CD4-positive, alpha-beta T cell treated with Interleukin-10 for 1 hour (primary cell): ENCODE data around the gene OSBPL1A.

Source experiments
- DNase-seq: peaks from one replicate; pipeline ENCODE4 v3.0.0-alpha.2; 2020

OSBPL1A gene

GRCh38 chr18:24262087-24262486, 135.5 kb downstream of the OSBPL1A start:
- DNase-seq, result no peak

DNA sequence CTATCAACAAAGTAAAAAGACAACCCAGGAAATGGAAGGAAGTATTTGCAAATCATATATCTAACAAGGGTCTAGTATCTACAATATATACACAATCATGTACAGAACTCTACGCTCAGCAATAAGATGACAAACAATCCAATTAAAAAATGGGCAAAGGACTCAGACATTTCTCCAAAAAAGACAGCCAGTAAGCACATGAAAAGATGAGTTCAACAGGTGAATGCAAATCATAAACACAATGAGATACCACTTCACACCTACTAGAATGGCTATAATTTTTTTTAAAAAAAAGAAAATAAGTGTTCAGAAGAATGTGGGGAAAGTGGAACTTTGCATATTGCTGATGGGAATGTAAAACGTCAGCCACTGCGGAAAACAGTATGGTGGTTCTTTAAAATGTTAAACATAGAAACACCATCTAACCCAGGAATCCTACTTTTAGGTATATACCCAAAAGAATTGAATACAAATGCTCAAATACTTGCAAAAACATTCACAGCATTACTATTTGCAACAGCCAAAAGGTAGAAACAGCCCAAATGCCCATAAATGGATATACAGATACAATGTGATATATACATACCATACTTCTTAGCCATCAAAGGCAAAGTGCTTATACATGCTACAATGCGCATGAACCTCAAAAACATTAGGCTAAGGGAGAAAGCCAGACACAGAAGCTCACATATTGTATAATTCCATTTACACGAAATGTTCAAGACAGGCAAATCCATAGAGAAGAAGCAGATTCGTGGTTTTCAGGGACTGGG, 137.6 kb downstream of the OSBPL1A start:
- no peak for DNase-seq

- no peak for DNase-seq
Measured at GRCh38 chr18:24254071-24254470, 143.6 kb downstream of the OSBPL1A start.

GRCh38 chr18:24249716-24250115, 147.9 kb downstream of the OSBPL1A start:
- DNase-seq, result no peak

DNA sequence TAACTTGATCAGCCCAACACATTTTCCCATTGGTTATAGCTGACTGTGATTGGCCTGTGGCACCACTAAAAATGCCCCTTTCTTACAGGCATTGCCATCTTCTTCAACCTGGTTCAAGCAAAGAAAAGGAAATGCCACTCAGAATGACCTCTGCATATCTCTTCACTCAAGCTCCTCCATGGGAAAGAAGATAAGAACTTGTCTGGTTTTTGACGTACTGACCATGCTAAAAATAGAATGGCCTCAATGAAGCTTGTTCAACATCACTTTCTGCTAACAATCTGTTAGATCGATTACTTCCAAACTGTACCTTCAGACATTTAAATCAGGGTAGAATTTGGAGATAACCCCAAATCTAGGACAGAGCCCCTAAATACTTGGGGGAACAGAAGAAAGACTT, 149.3 kb downstream of the OSBPL1A start:
- DNase-seq, result no peak

DNA sequence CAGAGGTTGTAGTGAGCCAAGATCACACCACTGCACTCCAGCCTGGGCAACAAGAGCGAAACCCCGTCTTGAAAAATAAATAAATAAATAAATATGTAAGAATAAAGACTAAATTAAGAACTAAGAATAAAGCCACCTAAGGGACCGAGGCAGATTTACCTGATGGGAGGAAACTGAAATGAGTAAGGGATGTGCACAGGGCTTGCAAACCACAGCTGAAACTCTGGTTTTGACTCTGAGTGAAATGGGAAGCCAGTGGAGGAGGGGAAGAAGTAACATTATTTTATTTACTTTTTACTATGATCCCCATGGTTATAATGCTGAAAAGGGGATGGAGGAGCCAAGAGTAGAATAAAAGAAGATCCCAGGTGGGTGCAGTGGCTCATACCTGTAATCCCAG, 151.5 kb downstream of the OSBPL1A start:
- no peak for DNase-seq

GRCh38 chr18:24244698-24245097, 152.9 kb downstream of the OSBPL1A start:
- DNase-seq, result no peak

DNA sequence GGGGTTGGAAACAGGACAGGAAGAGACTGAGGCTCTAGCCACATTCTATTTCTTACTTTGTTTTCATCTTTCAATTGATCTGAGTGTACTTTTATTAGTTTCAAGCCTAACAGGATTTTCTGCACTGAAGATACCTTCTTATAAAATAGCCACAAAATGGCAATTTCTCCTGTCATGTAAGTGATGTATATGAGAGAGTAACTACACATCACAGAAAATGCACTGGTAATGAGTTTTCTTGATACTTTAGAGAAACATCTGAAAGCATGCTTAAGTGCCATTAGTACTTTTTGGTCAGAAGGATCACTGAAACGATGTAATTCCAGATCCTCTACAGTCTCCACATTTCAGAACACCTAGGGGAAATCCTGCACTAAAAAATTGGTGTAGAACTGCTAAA, 153.9 kb downstream of the OSBPL1A start:
- no peak for DNase-seq

DNA sequence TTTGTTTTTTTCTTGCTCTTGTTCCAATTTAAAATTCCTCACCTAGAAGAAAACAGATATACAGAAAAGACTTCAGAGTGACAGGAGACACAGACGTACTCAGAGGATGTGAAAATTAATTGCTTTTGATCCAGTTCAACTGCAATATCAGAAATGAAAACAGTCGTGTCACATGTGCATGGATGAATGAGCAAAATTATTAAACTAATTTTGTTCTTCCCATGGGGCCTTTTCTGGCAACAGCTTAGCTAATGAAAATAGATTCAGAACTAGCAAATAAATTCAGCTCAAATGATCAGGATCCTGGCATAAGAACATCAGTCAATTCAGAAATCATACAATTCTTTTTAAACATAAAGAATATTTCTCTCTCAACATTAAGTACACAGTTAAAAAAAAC, 158.3 kb downstream of the OSBPL1A start:
- no peak for DNase-seq

GRCh38 chr18:24238387-24238786, 159.2 kb downstream of the OSBPL1A start:
- DNase-seq, result no peak

DNA sequence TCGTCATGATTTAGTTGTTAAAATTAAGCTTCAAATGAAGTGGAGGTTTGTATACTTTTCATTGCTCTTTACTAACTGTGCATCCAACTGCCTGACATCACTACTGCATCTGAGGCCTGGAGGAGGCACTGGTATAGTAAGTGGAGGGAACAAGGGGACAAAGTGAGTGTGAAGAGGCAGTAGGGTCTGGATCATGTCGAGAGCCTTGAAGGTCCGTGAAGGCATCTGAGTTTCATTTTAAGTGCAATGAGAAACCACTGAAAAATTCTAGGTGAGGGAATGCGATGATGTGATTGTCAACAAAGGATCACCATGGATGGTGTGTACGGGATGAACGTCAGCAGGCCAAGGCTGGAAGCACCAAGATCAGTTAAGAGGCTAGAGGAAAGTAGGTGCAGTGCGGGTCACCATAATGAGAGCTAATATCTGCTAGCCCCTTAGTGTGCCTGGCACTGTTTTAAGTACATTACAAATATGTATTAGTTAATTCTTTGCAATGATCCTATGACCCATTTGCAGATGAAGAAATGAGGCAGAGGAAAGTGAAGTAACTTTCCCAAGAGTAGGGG, 162.7 kb downstream of the OSBPL1A start:
- DNase-seq, result no peak

- DNase-seq, result no peak
Measured at GRCh38 chr18:24234330-24234729, 163.3 kb downstream of the OSBPL1A start.

GRCh38 chr18:24232800-24233199, 164.8 kb downstream of the OSBPL1A start:
- no peak for DNase-seq

DNA sequence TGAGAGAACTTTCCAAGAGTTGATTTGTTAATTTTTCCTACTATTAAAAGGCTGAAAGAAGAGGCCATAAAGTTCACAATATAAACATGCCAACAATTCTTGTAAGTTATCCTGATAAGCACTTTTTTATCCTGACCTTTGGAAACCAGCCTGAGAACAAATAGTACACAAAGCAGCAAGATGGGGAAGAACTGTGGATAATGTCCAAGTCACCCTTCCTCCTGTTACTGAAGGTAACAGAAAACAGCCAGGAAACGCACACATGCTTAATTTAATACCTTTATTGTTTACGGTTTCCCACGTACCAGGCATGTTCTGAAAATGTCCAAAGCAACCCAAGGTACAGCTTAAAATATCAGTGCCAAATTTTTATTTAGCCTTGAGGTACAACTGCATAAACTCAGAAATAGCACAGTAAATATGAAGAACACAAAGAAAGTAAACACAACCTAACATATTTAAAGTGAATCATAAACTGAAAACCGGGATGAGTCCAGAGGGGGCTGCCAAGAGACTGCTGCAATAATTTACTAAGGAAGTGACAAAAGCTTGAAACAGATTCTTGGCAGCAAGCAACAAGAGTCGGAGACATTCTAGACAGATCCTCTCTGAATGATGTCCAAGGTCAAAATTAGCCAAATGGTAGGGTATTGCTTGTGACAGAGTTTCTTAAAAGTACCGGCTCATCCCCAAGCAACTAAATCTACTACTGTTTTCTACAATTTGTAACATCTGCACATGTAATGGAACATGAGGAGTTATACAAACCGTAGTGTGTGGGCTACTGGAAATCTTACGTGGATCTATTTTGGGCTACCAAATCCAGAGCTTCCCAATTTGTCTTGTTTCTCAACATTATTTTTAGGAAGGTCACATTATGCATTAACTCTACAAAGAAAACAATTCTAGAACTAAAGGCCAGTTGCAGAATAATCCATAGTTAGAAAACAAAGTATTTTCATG, 165.6 kb downstream of the OSBPL1A start:
- no peak for DNase-seq

GRCh38 chr18:24230766-24231165, 166.9 kb downstream of the OSBPL1A start:
- DNase-seq, result no peak

DNA sequence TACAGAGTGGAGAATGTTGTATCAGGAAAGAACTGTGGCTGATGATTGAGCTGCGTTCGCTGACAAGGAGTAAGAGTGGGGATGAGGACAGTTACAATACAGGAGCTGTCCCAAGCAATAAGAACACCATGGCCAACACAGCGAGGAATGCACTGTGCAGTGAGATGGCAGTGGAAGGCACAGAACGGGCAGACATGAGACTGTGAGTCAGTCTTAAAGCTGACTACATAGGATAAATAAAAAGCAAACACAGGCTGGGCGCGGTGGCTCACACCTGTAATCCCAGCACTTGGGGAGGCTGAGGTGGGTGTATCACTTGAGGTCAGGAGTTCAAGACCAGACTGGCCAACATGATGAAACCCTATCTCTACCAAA, 169.0 kb downstream of the OSBPL1A start:
- DNase-seq, result no peak

DNA sequence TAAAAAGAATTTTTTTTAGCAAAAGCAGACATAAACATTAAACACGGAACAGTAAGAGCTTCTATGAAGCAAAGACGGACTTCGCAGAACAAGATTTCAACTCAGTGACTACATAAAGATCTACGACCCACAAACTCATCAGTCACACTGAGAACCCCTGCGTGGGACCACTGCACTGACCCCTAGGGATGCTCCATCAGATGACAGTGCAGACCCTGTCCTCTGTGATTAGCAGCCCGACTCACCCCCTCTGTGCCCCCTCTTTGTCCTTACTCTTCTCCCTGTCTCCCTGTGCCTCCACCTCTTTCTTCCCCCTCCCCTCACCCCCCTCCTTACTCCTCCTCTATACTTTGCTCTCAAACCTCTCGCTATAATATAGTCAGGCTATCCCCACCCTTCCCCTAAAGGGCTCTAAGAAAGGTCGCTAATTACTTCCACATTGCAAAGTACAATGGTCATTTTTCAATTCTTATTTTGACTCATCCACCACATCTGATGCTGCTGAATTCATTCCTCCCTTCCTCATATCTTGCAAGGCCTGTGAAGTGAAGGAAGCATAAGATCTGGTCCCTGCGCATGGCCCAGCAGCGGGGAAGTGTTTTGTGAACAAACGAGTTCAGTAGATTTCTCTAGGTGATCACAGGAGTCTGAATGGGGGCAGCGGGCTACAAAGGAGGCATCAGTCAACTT, 169.5 kb downstream of the OSBPL1A start:
- DNase-seq, result no peak

DNA sequence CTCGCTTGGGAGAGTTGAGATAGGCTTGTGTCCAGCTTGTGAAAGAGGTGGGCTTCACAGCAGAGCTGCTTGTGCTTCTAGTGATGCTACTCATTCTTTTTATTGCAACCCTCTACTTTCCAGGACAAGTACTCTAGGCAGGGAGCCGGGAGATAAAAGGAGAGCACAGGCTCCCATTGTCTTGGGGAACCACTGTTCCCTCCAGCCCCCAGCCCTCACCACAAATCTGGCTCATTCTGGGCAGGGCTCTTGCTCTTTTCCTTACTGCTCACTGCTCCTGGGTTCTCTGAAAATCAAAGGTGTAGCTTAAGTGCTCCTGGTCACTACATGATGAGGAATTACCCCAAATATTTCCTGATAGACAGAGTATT, 177.3 kb downstream of the OSBPL1A start:
- no peak for DNase-seq

- DNase-seq, result no peak
Measured at GRCh38 chr18:24219561-24220317, 177.9 kb downstream of the OSBPL1A start.

GRCh38 chr18:24214913-24215312, 182.7 kb downstream of the OSBPL1A start:
- DNase-seq, result no peak

DNA sequence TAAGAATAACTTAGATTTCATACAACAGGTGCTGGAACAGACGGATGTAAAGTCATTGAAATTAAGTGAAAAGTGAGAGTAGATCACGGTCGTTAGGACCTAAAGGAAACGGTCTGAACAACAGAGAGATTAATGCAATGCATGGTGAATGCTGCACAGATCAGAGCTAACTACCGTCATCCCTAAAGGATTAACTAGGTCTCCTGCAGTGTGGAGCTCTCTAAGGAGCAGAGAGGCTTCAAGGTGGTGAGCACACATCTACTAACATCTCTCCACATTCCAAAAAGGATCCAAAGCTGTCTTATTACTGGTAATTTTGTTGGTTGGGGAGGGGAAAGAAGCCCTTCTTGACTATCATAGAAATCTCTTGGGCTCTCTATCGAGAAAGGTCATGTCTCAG, 183.5 kb downstream of the OSBPL1A start:
- DNase-seq, result no peak

- no peak for DNase-seq
Measured at GRCh38 chr18:24212939-24213338, 184.7 kb downstream of the OSBPL1A start.
